Stimulated activated naive CD8-positive, alpha-beta T cell treated with anti-CD3 and anti-CD28 coated beads, Interleukin-15, Interleukin-2, amounts not matched to agents 100 ng/mL and 50 ng/mL, for 24 hours (primary cell): ENCODE data around the gene FNTB.
"Not testable (repeated sequence)": the region's sequence is repeated elsewhere in the genome, so short reads cannot be mapped to it uniquely, and the experiment has no call there.

Experiments used
- H3K27ac Mint-ChIP-seq: one replicate; pipeline ENCODE4 v1.8.0; 2021; ENCODE audit warnings: mild to moderate bottlenecking, mixed read lengths
- H3K27me3 Mint-ChIP-seq: one replicate; pipeline ENCODE4 v1.8.0; 2021; ENCODE audit warnings: mixed read lengths
- H3K36me3 Mint-ChIP-seq: one replicate; pipeline ENCODE4 v1.8.0; 2021; ENCODE audit warnings: low read depth, mixed read lengths
- H3K4me1 Mint-ChIP-seq: one replicate; pipeline ENCODE4 v1.8.0; 2021; ENCODE audit warnings: low read depth, mixed read lengths
- H3K4me3 Mint-ChIP-seq: one replicate; pipeline ENCODE4 v1.8.0; 2021; ENCODE audit warnings: mild to moderate bottlenecking, mixed read lengths
- H3K9me3 Mint-ChIP-seq: one replicate; pipeline ENCODE4 v1.8.0; 2021; ENCODE audit warnings: mixed read lengths

FNTB gene

GRCh38 chr14:65010211-65010931, 23.7 kb downstream of the FNTB start:
- Mint-ChIP-seq H3K4me1 (no peaks in the 10 kb centered on the region), H3K4me3 (no peak overlapping the region), H3K36me3 (peaks cover 49% of the 10 kb centered on the region), H3K27ac (no peak overlapping the region), H3K27me3 (no peaks in the 10 kb centered on the region), H3K9me3 (no peaks in the 10 kb centered on the region)

GRCh38 chr14:65011538-65011937, 24.8 kb downstream of the FNTB start:
- Mint-ChIP-seq H3K4me1 (no peaks in the 10 kb centered on the region), H3K27ac (no peak overlapping the region), H3K36me3 (peaks cover 49% of the 10 kb centered on the region), H3K4me3 (no peak overlapping the region), H3K27me3 (no peaks in the 10 kb centered on the region), H3K9me3 (no peaks in the 10 kb centered on the region)

DNA sequence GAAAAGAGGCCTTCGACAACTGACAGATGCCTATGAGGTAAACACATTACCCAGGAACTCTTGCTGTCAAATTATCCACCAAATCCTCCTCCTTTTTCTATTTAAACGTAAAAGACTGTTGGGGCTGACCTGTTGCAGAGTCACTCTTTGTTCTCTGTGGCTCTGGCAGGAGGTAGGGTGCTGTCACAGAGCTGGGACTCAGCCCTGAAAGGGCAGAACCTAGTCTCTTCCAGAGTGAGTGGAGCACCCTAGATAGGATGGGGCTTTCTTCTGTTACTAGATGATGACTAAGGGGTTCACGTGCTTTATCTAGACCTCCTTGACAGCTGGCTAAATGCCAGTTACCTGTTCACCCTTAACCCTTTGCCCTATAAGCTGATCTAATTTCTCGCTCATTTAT, 25.7 kb downstream of the FNTB start:
- Mint-ChIP-seq H3K27me3 (no peaks in the 10 kb centered on the region), H3K4me3 (no peak overlapping the region), H3K27ac (no peak overlapping the region), H3K9me3 (no peaks in the 10 kb centered on the region), H3K4me1 (no peaks in the 10 kb centered on the region), H3K36me3 (peaks cover 50% of the 10 kb centered on the region)

GRCh38 chr14:65015391-65015790, 28.7 kb downstream of the FNTB start:
- Mint-ChIP-seq H3K4me1 (no peaks in the 10 kb centered on the region), H3K27me3 (no peaks in the 10 kb centered on the region), H3K36me3 (peaks cover 40% of the 10 kb centered on the region), H3K4me3 (no peak overlapping the region), H3K27ac (no peak overlapping the region), H3K9me3 (no peaks in the 10 kb centered on the region)

- Mint-ChIP-seq H3K36me3 (peaks cover 34% of the 10 kb centered on the region), H3K27me3 (no peaks in the 10 kb centered on the region), H3K4me1 (no peaks in the 10 kb centered on the region), H3K4me3 (no peak overlapping the region), H3K9me3 (no peaks in the 10 kb centered on the region), H3K27ac (no peak overlapping the region)
Measured at GRCh38 chr14:65016471-65016870, 29.8 kb downstream of the FNTB start.

DNA sequence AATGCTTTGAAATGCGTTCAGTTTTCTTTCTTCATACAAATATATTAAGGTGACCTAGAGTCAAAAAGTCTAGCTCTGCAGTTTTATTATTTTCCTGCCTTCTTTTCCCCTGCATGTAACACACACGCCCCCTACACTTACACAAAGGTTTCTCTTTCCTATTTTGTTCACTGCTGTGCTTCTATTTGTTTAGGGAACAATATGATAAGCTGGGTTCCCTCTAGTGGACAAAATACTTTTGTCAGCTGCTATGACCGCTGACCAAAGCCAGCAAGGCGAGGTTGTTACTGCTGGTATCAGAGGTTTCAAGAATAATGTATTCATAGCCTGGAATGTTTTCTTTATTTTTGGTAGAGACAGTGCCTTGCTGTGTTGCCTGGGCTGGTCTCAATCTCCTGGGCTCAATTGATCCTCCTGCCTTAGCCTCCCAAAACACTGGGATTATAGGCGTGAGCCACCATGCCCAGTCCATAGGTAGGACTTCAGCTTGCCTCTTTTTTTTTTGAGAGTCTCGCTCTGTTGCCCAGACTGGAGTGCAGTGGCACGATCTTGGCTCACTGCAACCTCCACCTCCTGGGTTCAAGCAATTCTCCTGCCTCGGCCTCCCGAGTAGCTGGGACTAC, 33.4 kb downstream of the FNTB start:
- no peak overlapping the region for H3K4me3 Mint-ChIP-seq
- peaks cover 16% of the 10 kb centered on the region for H3K36me3 Mint-ChIP-seq
- H3K4me1 Mint-ChIP-seq, result no peaks in the 10 kb centered on the region
- H3K9me3 Mint-ChIP-seq, result no peaks in the 10 kb centered on the region
- H3K27ac Mint-ChIP-seq, result no peak overlapping the region
- H3K27me3 Mint-ChIP-seq, result no peaks in the 10 kb centered on the region

- Mint-ChIP-seq H3K4me3 (no peak overlapping the region), H3K4me1 (no peaks in the 10 kb centered on the region), H3K27ac (no peak overlapping the region), H3K36me3 (peaks cover 27% of the 10 kb centered on the region), H3K9me3 (no peaks in the 10 kb centered on the region), H3K27me3 (no peaks in the 10 kb centered on the region)
Measured at GRCh38 chr14:65024957-65025356, 38.3 kb downstream of the FNTB start.

DNA sequence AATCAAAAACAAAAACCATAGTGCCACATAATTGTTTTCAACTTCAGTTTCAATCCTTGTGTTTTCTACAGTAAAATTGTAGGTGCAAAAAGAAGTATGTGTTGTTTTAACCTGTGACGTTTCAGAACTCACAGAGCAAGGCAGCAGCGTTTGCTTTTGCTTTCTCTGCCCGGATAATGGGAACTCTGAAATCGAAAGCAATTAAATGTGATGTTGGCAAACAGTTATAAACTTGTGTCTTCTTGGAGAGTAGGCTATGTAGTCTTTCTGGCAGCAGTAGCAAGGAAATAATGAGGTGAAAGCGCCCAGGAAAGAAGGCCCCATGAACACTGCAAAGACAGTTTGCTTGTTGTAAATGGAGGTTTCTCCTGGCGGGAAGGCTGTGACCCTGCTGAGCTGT, 39.1 kb downstream of the FNTB start:
- no peak overlapping the region for H3K27ac Mint-ChIP-seq
- H3K27me3 Mint-ChIP-seq, result no peaks in the 10 kb centered on the region
- no peaks in the 10 kb centered on the region for H3K4me1 Mint-ChIP-seq
- H3K36me3 Mint-ChIP-seq, result peaks cover 31% of the 10 kb centered on the region
- H3K4me3 Mint-ChIP-seq, result no peak overlapping the region
- no peaks in the 10 kb centered on the region for H3K9me3 Mint-ChIP-seq

- Mint-ChIP-seq H3K36me3 (peaks cover 31% of the 10 kb centered on the region), H3K4me3 (no peak overlapping the region), H3K9me3 (no peaks in the 10 kb centered on the region), H3K27me3 (no peaks in the 10 kb centered on the region), H3K4me1 (no peaks in the 10 kb centered on the region), H3K27ac (no peak overlapping the region)
Measured at GRCh38 chr14:65026526-65026925, 39.8 kb downstream of the FNTB start.

DNA sequence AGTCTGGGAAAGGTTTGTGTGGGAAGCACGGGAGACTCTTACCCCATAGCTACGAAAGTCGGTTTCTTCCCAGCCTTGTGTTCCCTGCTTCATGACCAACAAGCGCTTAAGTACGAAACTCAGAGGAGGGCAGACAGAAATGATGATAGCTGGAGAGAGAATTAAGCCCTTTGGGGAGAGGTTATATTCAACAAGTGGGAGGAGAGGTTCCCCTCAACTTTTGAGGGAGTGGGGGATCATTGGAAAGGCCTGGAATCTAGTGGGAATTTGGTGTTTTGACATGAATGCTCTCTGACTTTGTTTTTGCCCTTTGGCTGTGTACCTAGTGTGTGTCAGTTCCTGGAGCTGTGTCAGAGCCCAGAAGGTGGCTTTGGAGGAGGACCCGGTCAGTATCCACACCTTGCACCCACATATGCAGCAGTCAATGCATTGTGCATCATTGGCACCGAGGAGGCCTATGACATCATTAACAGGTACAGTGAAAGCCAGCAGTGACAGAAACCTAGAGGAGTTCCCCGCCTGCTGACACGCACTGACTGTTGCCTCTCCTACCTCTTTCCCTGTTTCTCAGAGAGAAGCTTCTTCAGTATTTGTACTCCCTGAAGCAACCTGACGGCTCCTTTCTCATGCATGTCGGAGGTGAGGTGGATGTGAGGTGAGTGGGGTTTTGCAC, 40.6 kb downstream of the FNTB start:
- Mint-ChIP-seq H3K27me3 (no peaks in the 10 kb centered on the region), H3K9me3 (no peaks in the 10 kb centered on the region), H3K4me1 (no peaks in the 10 kb centered on the region), H3K36me3 (peaks cover 37% of the 10 kb centered on the region), H3K27ac (peak overlapping the region; percentile 43), H3K4me3 (no peak overlapping the region)

DNA sequence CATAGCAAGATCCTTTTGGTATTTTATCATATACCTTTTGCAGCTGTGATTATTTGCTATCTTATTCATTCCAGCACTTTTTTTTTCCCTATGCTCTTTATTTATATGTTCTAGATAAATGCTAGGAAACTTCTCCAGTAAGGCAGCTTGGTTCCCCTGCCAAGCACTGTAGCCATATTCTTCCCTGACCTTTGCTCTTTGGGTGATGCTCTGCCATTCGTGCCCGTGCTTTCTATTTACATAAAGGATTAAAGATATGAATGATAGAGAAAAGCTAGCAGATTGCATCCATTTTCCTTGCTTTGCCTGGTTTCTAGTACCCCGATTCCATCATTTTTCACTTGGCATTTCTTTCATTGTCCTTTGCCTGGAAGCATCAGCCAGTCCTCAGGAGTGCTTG, 42.2 kb downstream of the FNTB start:
- peaks cover 46% of the 10 kb centered on the region for H3K36me3 Mint-ChIP-seq
- H3K27me3 Mint-ChIP-seq, result no peaks in the 10 kb centered on the region
- H3K9me3 Mint-ChIP-seq, result no peaks in the 10 kb centered on the region
- no peaks in the 10 kb centered on the region for H3K4me1 Mint-ChIP-seq
- H3K27ac Mint-ChIP-seq, result no peak overlapping the region
- no peak overlapping the region for H3K4me3 Mint-ChIP-seq

GRCh38 chr14:65031321-65031720, 44.6 kb downstream of the FNTB start:
- not testable (repeated sequence) for H3K27me3 Mint-ChIP-seq, H3K27ac Mint-ChIP-seq
- peaks cover 56% of the 10 kb centered on the region for H3K36me3 Mint-ChIP-seq

DNA sequence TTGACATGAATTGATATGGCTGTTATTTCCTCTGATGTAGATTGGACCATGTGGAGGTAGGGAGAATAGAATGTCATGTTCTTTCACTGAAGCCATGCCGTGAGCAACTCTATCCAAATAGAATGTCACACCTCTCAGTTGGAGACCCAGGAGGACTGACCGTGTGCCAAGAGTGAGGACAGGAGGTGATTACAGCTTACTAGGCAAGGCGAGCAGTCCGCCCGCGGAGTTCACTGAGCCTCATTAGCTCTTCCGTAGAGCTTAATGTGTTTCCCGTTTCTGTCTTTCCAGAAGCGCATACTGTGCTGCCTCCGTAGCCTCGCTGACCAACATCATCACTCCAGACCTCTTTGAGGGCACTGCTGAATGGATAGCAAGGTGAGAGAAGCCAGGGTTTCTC, 45.6 kb downstream of the FNTB start:
- H3K27ac Mint-ChIP-seq, result no peak overlapping the region
- H3K4me1 Mint-ChIP-seq, result no peaks in the 10 kb centered on the region
- H3K9me3 Mint-ChIP-seq, result no peaks in the 10 kb centered on the region
- peaks cover 49% of the 10 kb centered on the region for H3K36me3 Mint-ChIP-seq
- H3K4me3 Mint-ChIP-seq, result no peak overlapping the region
- no peaks in the 10 kb centered on the region for H3K27me3 Mint-ChIP-seq

More at GRCh38 chr14:65031321-65031720, 44.6 kb downstream of the FNTB start:
- not testable (repeated sequence) for H3K9me3 Mint-ChIP-seq, H3K4me1 Mint-ChIP-seq, H3K4me3 Mint-ChIP-seq

- Mint-ChIP-seq H3K27me3 (no peaks in the 10 kb centered on the region), H3K27ac (no peak overlapping the region), H3K4me1 (no peaks in the 10 kb centered on the region), H3K36me3 (peaks cover 46% of the 10 kb centered on the region), H3K9me3 (no peaks in the 10 kb centered on the region), H3K4me3 (no peak overlapping the region)
Measured at GRCh38 chr14:65033181-65033580, 46.5 kb downstream of the FNTB start.

GRCh38 chr14:65034021-65034420, 47.3 kb downstream of the FNTB start:
- Mint-ChIP-seq H3K27ac (no peak overlapping the region), H3K36me3 (peaks cover 43% of the 10 kb centered on the region), H3K4me1 (no peaks in the 10 kb centered on the region), H3K9me3 (no peaks in the 10 kb centered on the region), H3K4me3 (no peak overlapping the region), H3K27me3 (no peaks in the 10 kb centered on the region)
